SK-N-MC (cell line): ENCODE results near the gene ZFP92.

Source experiments
- EZH2 ChIP-seq: fragments of 200-600 bp; sonication (generic); IDR thresholded peaks from one replicate; pipeline ENCODE4 v1.6.1; 2017; ENCODE audit warnings: antibody characterized with exemption
- FOXP2 ChIP-seq: optimal IDR thresholded peaks from 2 replicates; pipeline ENCODE3; 2011; ENCODE audit warnings: mild to moderate bottlenecking, moderate library complexity; ENCODE audit not compliant: insufficient read depth; ENCODE audit errors: extremely low read length, control extremely low read depth
- POLR2AphosphoS5 ChIP-seq: IDR thresholded peaks from 2 replicates; pipeline ENCODE4 v1.6.1; 2012; ENCODE audit warnings: mild to moderate bottlenecking, low read depth, low read length, borderline replicate concordance

- TF ChIP-seq POLR2AphosphoS5 (no peak), EZH2 (no peak), FOXP2 (no peak)
These were observed 401 bp upstream of the ZFP92 start for GRCh38 chrX:153410888-153411254.
